ENCODE results near the gene NT5M. TPM values are rescaled to one million over a fixed set of nuclear protein-coding genes. Genes with fewer than 3 reads are reported as not detected.

The NT5M gene
- total and polyA plus RNA-seq, 2 donors (not counting 1 experiment from before 2014, with no cell fraction given): 0.37 to 1.2 TPM

DNA sequence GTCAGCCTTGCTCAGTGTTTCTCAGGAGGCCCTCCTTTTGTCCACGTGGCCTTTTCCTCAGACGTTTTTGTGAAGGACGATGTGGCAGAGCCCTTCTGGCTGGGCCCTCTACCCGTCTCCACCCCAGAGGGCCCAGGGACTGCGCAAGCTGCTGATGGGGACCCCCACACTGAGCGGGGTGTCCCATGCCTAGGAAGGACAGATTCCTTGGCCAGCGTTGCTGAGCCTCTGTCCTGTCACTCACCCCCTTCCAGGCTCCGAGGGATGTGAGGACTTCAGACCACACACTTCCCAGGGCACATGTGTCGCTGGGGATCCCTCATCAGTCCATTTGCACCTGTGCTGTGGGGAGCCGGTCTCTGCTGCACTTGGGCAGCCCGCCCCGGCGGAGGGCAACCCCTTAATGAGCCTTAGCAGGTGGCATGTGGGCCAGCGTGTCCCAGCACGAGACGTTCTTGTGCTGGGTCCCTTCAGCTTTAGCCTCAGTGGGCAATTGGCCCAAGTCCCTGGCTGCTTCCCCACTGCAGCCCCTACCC, 48.3 kb downstream of the NT5M start:
- Histone ChIP-seq H3K27ac (ENCODE audit: insufficient read depth, low read length) (no peak overlapping the region), H3K4me2 (ENCODE audit: extremely low read depth, insufficient read depth, low read length) (no peak overlapping the region), H3K79me2 (ENCODE audit: control insufficient read depth, insufficient read depth, low read length) (no peaks in the 10 kb centered on the region), H3K27me3 (ENCODE audit: control insufficient read depth, insufficient read depth, low read length) (no peaks in the 10 kb centered on the region), H3K4me3 (replicated peaks in 1 of 4; ENCODE audit: control extremely low read depth in 1 of 4, insufficient read depth in 1 of 4, low read depth in 3 of 4, low read length in 4 of 4) (no peak overlapping the region), H3K9me3 (ENCODE audit: control insufficient read depth, insufficient read depth, low read depth, low read length) (no peaks in the 10 kb centered on the region), H2AFZ (ENCODE audit: low read length) (no peak overlapping the region), H3K4me1 (ENCODE audit: control insufficient read depth, extremely low read depth, insufficient read depth, low read length) (peaks cover 11% of the 10 kb centered on the region), H4K20me1 (ENCODE audit: control insufficient read depth, extremely low read depth, insufficient read depth, low read length) (no peaks in the 10 kb centered on the region), H3K36me3 (ENCODE audit: control insufficient read depth, insufficient read depth, low read length) (no peaks in the 10 kb centered on the region), H3K9ac (ENCODE audit: insufficient read depth, low read length) (no peak overlapping the region)
- no peak for TF ChIP-seq EZH2 (IDR thresholded peaks at IDR 0.05; ENCODE audit: low read length, missing control alignments)
- TF ChIP-seq, protein P1, sequence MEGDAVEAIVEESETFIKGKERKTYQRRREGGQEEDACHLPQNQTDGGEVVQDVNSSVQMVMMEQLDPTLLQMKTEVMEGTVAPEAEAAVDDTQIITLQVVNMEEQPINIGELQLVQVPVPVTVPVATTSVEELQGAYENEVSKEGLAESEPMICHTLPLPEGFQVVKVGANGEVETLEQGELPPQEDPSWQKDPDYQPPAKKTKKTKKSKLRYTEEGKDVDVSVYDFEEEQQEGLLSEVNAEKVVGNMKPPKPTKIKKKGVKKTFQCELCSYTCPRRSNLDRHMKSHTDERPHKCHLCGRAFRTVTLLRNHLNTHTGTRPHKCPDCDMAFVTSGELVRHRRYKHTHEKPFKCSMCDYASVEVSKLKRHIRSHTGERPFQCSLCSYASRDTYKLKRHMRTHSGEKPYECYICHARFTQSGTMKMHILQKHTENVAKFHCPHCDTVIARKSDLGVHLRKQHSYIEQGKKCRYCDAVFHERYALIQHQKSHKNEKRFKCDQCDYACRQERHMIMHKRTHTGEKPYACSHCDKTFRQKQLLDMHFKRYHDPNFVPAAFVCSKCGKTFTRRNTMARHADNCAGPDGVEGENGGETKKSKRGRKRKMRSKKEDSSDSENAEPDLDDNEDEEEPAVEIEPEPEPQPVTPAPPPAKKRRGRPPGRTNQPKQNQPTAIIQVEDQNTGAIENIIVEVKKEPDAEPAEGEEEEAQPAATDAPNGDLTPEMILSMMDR (conservative IDR thresholded peaks at IDR 0.05 in 1 of 2, IDR thresholded peaks at IDR 0.05 in 1 of 2; ENCODE audit: low read depth in 1 of 2, low read length in 2 of 2): no peak
- DNase-seq (ENCODE audit: low read depth in 2 of 2): no peak

- peaks cover 11% of the 10 kb centered on the region for H3K4me1 ChIP-seq (ENCODE audit: control insufficient read depth, extremely low read depth, insufficient read depth, low read length)
- H3K9ac ChIP-seq (ENCODE audit: insufficient read depth, low read length): peak overlapping the region; percentile 7
- peak overlapping the region; percentile 26 for H2AFZ ChIP-seq (ENCODE audit: low read length)
- no peaks in the 10 kb centered on the region for H3K27me3 ChIP-seq (ENCODE audit: control insufficient read depth, insufficient read depth, low read length)
- H3K9me3 ChIP-seq (ENCODE audit: control insufficient read depth, insufficient read depth, low read depth, low read length): no peaks in the 10 kb centered on the region
- TF ChIP-seq EZH2 (IDR thresholded peaks at IDR 0.05; ENCODE audit: low read length, missing control alignments): no peak
- TF ChIP-seq, protein P1 (conservative IDR thresholded peaks at IDR 0.05 in 1 of 2, IDR thresholded peaks at IDR 0.05 in 1 of 2; ENCODE audit: low read depth in 1 of 2, low read length in 2 of 2): no peak
- no peaks in the 10 kb centered on the region for H3K36me3 ChIP-seq (ENCODE audit: control insufficient read depth, insufficient read depth, low read length)
- H3K4me2 ChIP-seq (ENCODE audit: extremely low read depth, insufficient read depth, low read length): peak overlapping the region; percentile 13
- H3K79me2 ChIP-seq (ENCODE audit: control insufficient read depth, insufficient read depth, low read length): no peaks in the 10 kb centered on the region
- peak; percentile 28 to 61 for DNase-seq (ENCODE audit: low read depth in 2 of 2)
- H4K20me1 ChIP-seq (ENCODE audit: control insufficient read depth, extremely low read depth, insufficient read depth, low read length): no peaks in the 10 kb centered on the region
- H3K4me3 ChIP-seq (replicated peaks in 1 of 4; ENCODE audit: control extremely low read depth in 1 of 4, insufficient read depth in 1 of 4, low read depth in 3 of 4, low read length in 4 of 4): no peak overlapping the region
- H3K27ac ChIP-seq (ENCODE audit: insufficient read depth, low read length): no peak overlapping the region
Observed at GRCh38 chr17:17351901-17352781, 49.0 kb downstream of the NT5M start.

DNA sequence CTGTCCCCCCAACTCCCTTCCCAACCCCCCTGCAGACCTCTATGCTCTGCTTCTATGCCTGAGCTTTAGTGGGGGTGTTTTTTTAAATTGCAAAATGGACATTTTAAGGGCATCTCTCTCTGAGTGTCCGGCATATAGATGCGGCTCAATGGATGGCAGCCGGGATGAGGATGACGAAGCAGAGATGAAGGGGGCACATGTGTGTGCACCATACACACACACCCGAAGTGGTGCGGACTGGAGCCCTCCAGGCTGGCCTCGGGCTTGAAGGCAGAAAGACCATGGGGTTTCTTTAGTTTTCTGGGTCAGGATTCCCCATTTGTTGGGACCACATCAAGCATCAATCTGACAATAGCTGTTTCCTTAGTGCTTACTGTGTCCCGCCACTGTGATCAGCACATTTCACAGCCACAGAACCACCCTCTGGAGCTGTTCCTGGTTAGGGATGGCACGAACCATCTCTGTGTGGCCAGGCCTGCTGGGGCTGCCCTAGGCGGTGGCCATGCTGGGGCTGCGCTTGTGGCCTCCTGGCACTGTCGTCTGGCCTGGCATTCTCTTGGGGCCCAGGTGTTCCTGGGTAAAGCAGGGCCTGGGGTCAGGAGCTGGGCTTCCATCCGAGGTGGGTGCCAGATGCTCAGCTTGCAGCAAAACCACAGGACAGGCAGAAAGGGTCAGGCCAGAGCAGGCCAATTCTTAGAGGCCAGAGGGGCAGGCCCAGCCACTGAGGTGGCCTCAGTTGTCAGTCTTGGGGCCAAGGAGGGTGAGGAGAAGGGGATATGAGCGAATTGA, 49.9 kb downstream of the NT5M start:
- no peaks in the 10 kb centered on the region for H3K79me2 ChIP-seq (ENCODE audit: control insufficient read depth, insufficient read depth, low read length)
- no peak overlapping the region for H3K4me2 ChIP-seq (ENCODE audit: extremely low read depth, insufficient read depth, low read length)
- peaks cover 11% of the 10 kb centered on the region for H3K4me1 ChIP-seq (ENCODE audit: control insufficient read depth, extremely low read depth, insufficient read depth, low read length)
- no peak overlapping the region for H3K9ac ChIP-seq (ENCODE audit: insufficient read depth, low read length)
- no peaks in the 10 kb centered on the region for H3K27me3 ChIP-seq (ENCODE audit: control insufficient read depth, insufficient read depth, low read length)
- H3K4me3 ChIP-seq (replicated peaks in 1 of 4; ENCODE audit: control extremely low read depth in 1 of 4, insufficient read depth in 1 of 4, low read depth in 3 of 4, low read length in 4 of 4): no peak overlapping the region
- H3K27ac ChIP-seq (ENCODE audit: insufficient read depth, low read length): no peak overlapping the region
- no peak overlapping the region for H2AFZ ChIP-seq (ENCODE audit: low read length)
- TF ChIP-seq, protein P1 (conservative IDR thresholded peaks at IDR 0.05 in 1 of 2, IDR thresholded peaks at IDR 0.05 in 1 of 2; ENCODE audit: low read depth in 1 of 2, low read length in 2 of 2): no peak
- TF ChIP-seq EZH2 (IDR thresholded peaks at IDR 0.05; ENCODE audit: low read length, missing control alignments): no peak
- no peak for DNase-seq (ENCODE audit: low read depth in 2 of 2)
- H3K9me3 ChIP-seq (ENCODE audit: control insufficient read depth, insufficient read depth, low read depth, low read length): no peaks in the 10 kb centered on the region
- no peaks in the 10 kb centered on the region for H4K20me1 ChIP-seq (ENCODE audit: control insufficient read depth, extremely low read depth, insufficient read depth, low read length)
- H3K36me3 ChIP-seq (ENCODE audit: control insufficient read depth, insufficient read depth, low read length): no peaks in the 10 kb centered on the region
